Smooth muscle cell (in vitro differentiated cells): ENCODE data around the gene CLDN2. TPM values are rescaled to one million over a fixed set of nuclear protein-coding genes. Genes with fewer than 3 reads are reported as not detected.

Source experiments
- DNase-seq: peaks from one replicate; lab custom pipeline; 2025; ENCODE audit not compliant: unreplicated experiment; lab: John Stamatoyannopoulos, UW
- H2AFZ ChIP-seq: fragments of 200-600 bp; sonication (generic); 2 replicates; pipeline ENCODE4 v1.6.0; 2016; ENCODE audit warnings: antibody characterized with exemption, low read depth, mild to moderate bottlenecking
- H3F3A ChIP-seq: fragments of 200-600 bp; sonication (generic); 2 replicates; pipeline ENCODE4 v1.6.0; 2017; ENCODE audit warnings: antibody characterized with exemption, low read depth
- H3K27ac ChIP-seq: fragments of 200-600 bp; sonication (generic); 2 replicates; pipeline ENCODE4 v1.5.1; 2016; ENCODE audit warnings: low read depth, mild to moderate bottlenecking
- H3K27me3 ChIP-seq: fragments of 200-600 bp; sonication (generic); 2 replicates; pipeline ENCODE4 v1.6.1; 2016; ENCODE audit warnings: low read depth, mild to moderate bottlenecking
- H3K36me3 ChIP-seq: fragments of 200-600 bp; sonication (generic); 2 replicates; pipeline ENCODE4 v1.5.1; 2016; ENCODE audit warnings: low read depth
- H3K4me1 ChIP-seq: fragments of 200-600 bp; sonication (generic); 2 replicates; pipeline ENCODE4 v1.5.1; 2016; ENCODE audit warnings: low read depth
- H3K4me2 ChIP-seq: fragments of 200-600 bp; sonication (generic); 2 replicates; pipeline ENCODE4 v1.6.0; 2016; ENCODE audit warnings: mild to moderate bottlenecking
- H3K4me3 ChIP-seq: fragments of 200-600 bp; sonication (generic); 2 replicates; pipeline ENCODE4 v1.5.1; 2016; ENCODE audit warnings: mild to moderate bottlenecking
- H3K79me2 ChIP-seq: fragments of 200-600 bp; sonication (generic); 2 replicates; pipeline ENCODE4 v1.6.0; 2016; ENCODE audit warnings: low read depth, mild to moderate bottlenecking
- H3K9ac ChIP-seq: fragments of 200-600 bp; sonication (generic); 2 replicates; pipeline ENCODE4 v1.6.0; 2016; ENCODE audit warnings: low read depth
- H3K9me3 ChIP-seq: fragments of 200-600 bp; sonication (generic); replicated peaks from 2 replicates; pipeline ENCODE4 v1.5.1; 2016; ENCODE audit warnings: low read depth
- H4K20me1 ChIP-seq: fragments of 200-600 bp; sonication (generic); 2 replicates; pipeline ENCODE4 v1.6.0; 2016; ENCODE audit warnings: low read depth
- CTCF ChIP-seq: fragments of 200-600 bp; sonication (generic); IDR thresholded peaks from 2 replicates; pipeline ENCODE4 v1.5.1; 2017; ENCODE audit warnings: borderline replicate concordance, mild to moderate bottlenecking, antibody characterized with exemption; ENCODE audit not compliant: insufficient read depth, poor library complexity, severe bottlenecking
- WGBS: methylation state at CpG from one replicate; pipeline ENCODE4 v1.1.7; 2016; ENCODE audit warnings: low lambda C conversion rate; 5-methylcytosine and 5-hydroxymethylcytosine counted together
- polyA plus RNA-seq: library from polyadenylated mRNA; unstranded; fragments of >200 nt; fragmentation: Nextera tagmentation; extraction: Ambion mirVana; gene quantifications from 2 replicates; pipeline ENCODE4 v1.2.1, GENCODE V29; 2016
- total RNA-seq: library from RNA; depleted of rRNA; stranded (reverse); fragments of >200 nt; gene quantifications from 2 replicates; pipeline ENCODE4 v1.2.3, GENCODE V29; 2014

CLDN2 gene
- total and polyA plus RNA-seq, 2 experiments from 2014 or later, result 0.04 to 0.07 TPM

- Histone ChIP-seq H3K27me3 (no peaks in the 10 kb centered on the region), H3K4me3 (no peak overlapping the region), H3K9me3 (no peaks in the 10 kb centered on the region), H3K36me3 (no peaks in the 10 kb centered on the region), H3F3A (no peaks in the 10 kb centered on the region), H3K4me2 (peak overlapping the region; percentile 57), H3K27ac (peak overlapping the region; percentile 95), H3K9ac (no peak overlapping the region), H2AFZ (no peak overlapping the region), H3K79me2 (no peaks in the 10 kb centered on the region), H4K20me1 (no peaks in the 10 kb centered on the region), H3K4me1 (peaks cover 3% of the 10 kb centered on the region)
- no peak for TF ChIP-seq CTCF
- WGBS, result 48% methylated on average over 6 of the region's 6 CpGs
- no peak for DNase-seq
Observed at GRCh38 chrX:106932960-106933537, 12.8 kb downstream of the CLDN2 start.

- Histone ChIP-seq H3F3A (no peaks in the 10 kb centered on the region), H4K20me1 (no peaks in the 10 kb centered on the region), H3K27me3 (no peaks in the 10 kb centered on the region), H3K9me3 (no peaks in the 10 kb centered on the region), H3K4me2 (no peak overlapping the region), H3K36me3 (no peaks in the 10 kb centered on the region), H2AFZ (no peak overlapping the region), H3K27ac (peak overlapping the region; percentile 95), H3K4me3 (no peak overlapping the region), H3K9ac (no peak overlapping the region), H3K79me2 (no peaks in the 10 kb centered on the region), H3K4me1 (peaks cover 3% of the 10 kb centered on the region)
- no peak for DNase-seq
- TF ChIP-seq CTCF, result no peak
- WGBS, result 41% methylated on average over 3 of the region's 3 CpGs
Observed at GRCh38 chrX:106933538-106933961, 13.3 kb downstream of the CLDN2 start.

GRCh38 chrX:106935175-106935574 lies 15.0 kb downstream of the CLDN2 start:
- TF ChIP-seq CTCF, result no peak
- no peak for DNase-seq
- H3K4me2 ChIP-seq, result no peak overlapping the region
- 54% methylated on average over 4 of the region's 4 CpGs for WGBS
- H2AFZ ChIP-seq, result no peak overlapping the region
- no peaks in the 10 kb centered on the region for H4K20me1 ChIP-seq
- H3K36me3 ChIP-seq, result no peaks in the 10 kb centered on the region
- H3K9ac ChIP-seq, result no peak overlapping the region
- H3K9me3 ChIP-seq, result no peaks in the 10 kb centered on the region
- H3K79me2 ChIP-seq, result no peaks in the 10 kb centered on the region
- peak overlapping the region; percentile 32 for H3K27ac ChIP-seq
- H3K4me3 ChIP-seq, result no peak overlapping the region
- H3K27me3 ChIP-seq, result no peaks in the 10 kb centered on the region
- H3K4me1 ChIP-seq, result peaks cover 3% of the 10 kb centered on the region
- no peaks in the 10 kb centered on the region for H3F3A ChIP-seq

DNA sequence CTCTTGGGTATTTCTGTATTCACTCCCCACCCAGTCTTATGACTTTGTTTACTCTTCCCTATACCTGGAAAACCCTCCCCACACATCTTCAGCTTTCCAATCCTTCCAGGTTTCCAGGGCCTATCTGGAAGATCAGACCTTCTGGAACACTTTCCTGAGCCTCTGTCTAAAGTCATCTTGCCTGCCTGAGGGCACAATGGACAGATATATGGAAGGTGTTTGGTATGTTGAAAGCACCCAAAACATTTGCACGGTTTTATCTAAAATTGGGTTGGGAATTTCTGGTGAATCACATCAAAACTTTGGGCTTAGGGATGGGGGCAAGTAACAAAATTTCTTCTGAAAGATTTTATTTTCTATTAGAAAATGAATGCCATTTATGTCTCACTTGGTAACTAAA lies 16.0 kb downstream of the CLDN2 start:
- Histone ChIP-seq H3K27ac (no peak overlapping the region), H3K36me3 (no peaks in the 10 kb centered on the region), H3K9ac (no peak overlapping the region), H2AFZ (no peak overlapping the region), H3F3A (no peaks in the 10 kb centered on the region), H3K4me1 (peaks cover 3% of the 10 kb centered on the region), H3K79me2 (no peaks in the 10 kb centered on the region), H3K4me2 (no peak overlapping the region), H4K20me1 (no peaks in the 10 kb centered on the region), H3K27me3 (no peaks in the 10 kb centered on the region), H3K4me3 (no peak overlapping the region), H3K9me3 (no peaks in the 10 kb centered on the region)
- WGBS, result 25% methylated on average over 1 of the region's 1 CpG
- no peak for TF ChIP-seq CTCF
- DNase-seq, result no peak
